Heart left ventricle (tissue), 16 donors: ENCODE measurements around the gene PTF1A. TPM values are rescaled to one million over a fixed set of nuclear protein-coding genes. Genes with fewer than 3 reads are reported as not detected.

Experiments used
- ATAC-seq, 4 donors: fragments of 200-7000 bp; cut with Tn5 transposase; one replicate each; pipeline ENCODE4 v1.9.1; 2020 to 2022; ENCODE audit warnings: moderate library complexity in 4 of 4, mild to moderate bottlenecking in 3 of 4, moderate number of reproducible peaks in 1 of 4
- DNase-seq, 5 donors: peaks; one replicate each; pipeline ENCODE4 v3.0.0-alpha.2; 2020
- H3K27ac ChIP-seq, 12 donors: fragments of 200-600 bp; sonication (generic) in 4 of 12; one replicate each; pipeline versions ENCODE4 v1.5.0 to v1.8.0; 2016 to 2022; ENCODE audit warnings: mild to moderate bottlenecking in 2 of 12
- H3K27me3 ChIP-seq, 9 donors: fragments of 200-600 bp; sonication (generic) in 2 of 9; one replicate each; pipeline versions ENCODE4 v1.5.1 to v1.8.0; 2016 to 2022; ENCODE audit warnings: mild to moderate bottlenecking in 3 of 9
- H3K36me3 ChIP-seq, 9 donors: fragments of 200-600 bp; sonication (generic) in 2 of 9; one replicate each; pipeline versions ENCODE4 v1.5.0 to v1.8.0; 2018 to 2022; ENCODE audit warnings: mild to moderate bottlenecking in 2 of 9
- H3K4me1 ChIP-seq, 12 donors: fragments of 200-600 bp; sonication (generic) in 4 of 12; one replicate each; pipeline versions ENCODE4 v1.5.0 to v1.8.0; 2016 to 2022; ENCODE audit warnings: mild to moderate bottlenecking in 3 of 12
- H3K4me3 ChIP-seq, 12 donors: fragments of 200-600 bp; sonication (generic) in 4 of 12; one replicate each; pipeline versions ENCODE4 v1.5.0 to v1.8.0; 2017 to 2022; ENCODE audit warnings: mild to moderate bottlenecking in 9 of 12, moderate library complexity in 4 of 12
- H3K9me3 ChIP-seq, 12 donors: fragments of 200-600 bp; sonication (generic) in 4 of 12; one replicate each; pipeline versions ENCODE4 v1.5.0 to v1.8.0; 2016 to 2022; ENCODE audit warnings: mild to moderate bottlenecking in 1 of 12
- POLR2A ChIP-seq, 2 donors: fragments of 450-650 bp; IDR thresholded peaks; one replicate each; pipeline ENCODE4 v1.6.1; 2017; ENCODE audit warnings: antibody characterized with exemption in 2 of 2, mild to moderate bottlenecking in 2 of 2, moderate library complexity in 2 of 2
- WGBS, 4 donors: extraction: QIAGEN DNeasy Blood & Tissue Kit in 2 of 4; methylation state at CpG; one replicate each; pipeline versions ENCODE4 v1.1.5 to v1.1.7; 2013 to 2018; 5-methylcytosine and 5-hydroxymethylcytosine counted together
- intact Hi-C, 10 donors: fragments of 100-400 bp; cut with DNase I; formaldehyde crosslinking; loops; one replicate each; pipeline versions ENCODE4 v1.11.1 to v1.14.2; 2022
- polyA plus RNA-seq, 2 donors: library from polyadenylated mRNA; stranded (reverse); fragments of 200-250 nt; gene quantifications; one replicate each; pipeline ENCODE4 v1.2.3, GENCODE V29; 2013
- total RNA-seq, 9 donors: library from RNA; depleted of rRNA in 2 of 9; stranded (reverse); fragments of >200 nt in 2 of 9; fragmentation: NEBNext Ultra II Directional in 3 of 9; extraction: Animal tissue kit (Norgen Biotek cat#: 25700) in 3 of 9; gene quantifications; one replicate each; pipeline versions ENCODE4 v1.1.0 to v1.2.4, GENCODE V29; 2016 to 2023
- TF ChIP-seq, protein P1 (sequence below), 12 donors: fragments of 200-600 bp; sonication (generic) in 4 of 12; IDR thresholded peaks; one replicate each; pipeline versions ENCODE4 v1.5.0 to v1.8.0; 2018 to 2022; ENCODE audit warnings: antibody characterized with exemption in 12 of 12, mild to moderate bottlenecking in 5 of 12
- donor health status: ischemic (EF 13 %, LVEDD 7.1; RV severe dilation, severe dysfunction).
- donor health status: healthy with polysubstance abuse.
- donor health status: DM: no; HTN: yes; CAD: no.
- donor health status: DM: no; HTN: no; CAD: no.
- donor health status: ischemic (EF 25% LVEDD 6.9; RV normal size, moderate dysfunction).
- donor health status: ischemic (EF 25% LVEDD 5.7; RV mildly dilated, moderate dysfunction).
- donor health status: healthy.
- donor health status: DM: yes; HTN: yes; CAD: no.
- donor health status: ischemic (EF 35%, LVEDD 5.7; RV mildly dilated, moderate dysfunction).
- donor health status: nonischemic (EF 11% LVEDD 7.7; RV severe dilation, severe dysfunction).
- donor health status: DM: yes; HTN: yes; CAD: no.
- donor health status: PGD.
- donor health status: ischemic (EF 29% LVEDD 5.4; RV normal size, mild dysfunction).
- donor health status: nonischemic (EF 23%, LVEDD 6.1; RV moderate dilation, normal function).

The PTF1A gene
- total and polyA plus RNA-seq, 11 donors = not detected

DNA sequence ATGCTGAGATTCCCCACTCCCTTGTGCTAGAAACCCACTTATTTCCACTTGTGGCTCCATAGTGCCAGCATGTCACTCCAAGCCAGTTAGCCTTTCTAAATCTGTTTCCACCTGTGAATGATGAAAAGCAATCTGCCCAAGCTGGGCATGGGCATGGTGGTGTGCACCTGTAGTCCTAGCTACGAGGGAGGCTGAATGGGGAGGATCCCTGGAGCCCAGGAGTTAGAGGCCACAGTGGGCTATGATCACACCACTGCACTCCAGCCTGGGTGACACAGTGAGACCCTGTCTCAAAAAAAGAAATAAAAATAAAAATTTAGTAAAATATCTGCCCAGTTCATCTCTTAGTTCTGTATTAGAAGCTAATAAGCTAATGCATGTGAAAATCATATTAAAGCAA, 5.0 kb upstream of the PTF1A start:
- ATAC-seq = no peak

DNA sequence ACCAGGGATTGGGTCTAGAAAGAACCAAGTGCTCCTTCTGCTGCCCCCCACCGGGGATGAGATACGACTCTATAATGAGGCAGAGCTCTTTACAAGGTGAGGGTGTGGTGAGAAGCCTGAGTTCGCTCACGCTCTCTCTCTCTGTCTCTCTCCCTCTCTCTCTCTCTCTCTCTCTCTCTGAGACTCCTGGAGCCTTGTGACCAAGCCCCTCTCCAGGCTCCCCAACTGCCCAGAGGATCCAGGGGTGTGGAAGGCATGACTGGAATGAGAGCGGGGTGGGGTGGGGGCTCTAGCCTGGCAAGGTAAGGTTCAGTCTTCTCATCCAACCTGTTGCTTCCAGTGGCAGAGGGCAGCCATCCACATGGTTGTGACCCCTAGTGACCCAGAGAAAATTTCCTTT, 3.1 kb upstream of the PTF1A start:
- Histone ChIP-seq H3K4me3 (no peak overlapping the region), H3K36me3 (no peaks in the 10 kb centered on the region), H3K4me1 (peaks cover 0 to 21% (median 0%) of the 10 kb centered on the region in 12 donors), H3K27ac (no peak overlapping the region), H3K9me3 (no peaks in the 10 kb centered on the region), H3K27me3 (peaks cover 31 to 95% (median 43%) of the 10 kb centered on the region in 9 donors)
- WGBS, 4 donors = 11 to 18% (median 14%) methylated on average over 5 of the region's 5 CpGs
- ATAC-seq (no peak), DNase-seq (no peak)
- no peak for TF ChIP-seq POLR2A (IDR thresholded peaks at IDR 0.05)
- intact Hi-C loops = no loop called here

More for the DNA sequence above, 5.0 kb upstream of the PTF1A start:
- 68 to 84% (median 76%) methylated on average over 1 of the region's 1 CpG for WGBS, 4 donors
- Histone ChIP-seq H3K4me3 (no peak overlapping the region), H3K27ac (no peak overlapping the region), H3K4me1 (peaks cover 0 to 9% (median 0%) of the 10 kb centered on the region in 12 donors), H3K9me3 (no peaks in the 10 kb centered on the region), H3K27me3 (peaks cover 15 to 95% (median 36%) of the 10 kb centered on the region in 9 donors), H3K36me3 (no peaks in the 10 kb centered on the region)
- DNase-seq = no peak
- TF ChIP-seq POLR2A (IDR thresholded peaks at IDR 0.05) = no peak
- TF ChIP-seq, protein P1, sequence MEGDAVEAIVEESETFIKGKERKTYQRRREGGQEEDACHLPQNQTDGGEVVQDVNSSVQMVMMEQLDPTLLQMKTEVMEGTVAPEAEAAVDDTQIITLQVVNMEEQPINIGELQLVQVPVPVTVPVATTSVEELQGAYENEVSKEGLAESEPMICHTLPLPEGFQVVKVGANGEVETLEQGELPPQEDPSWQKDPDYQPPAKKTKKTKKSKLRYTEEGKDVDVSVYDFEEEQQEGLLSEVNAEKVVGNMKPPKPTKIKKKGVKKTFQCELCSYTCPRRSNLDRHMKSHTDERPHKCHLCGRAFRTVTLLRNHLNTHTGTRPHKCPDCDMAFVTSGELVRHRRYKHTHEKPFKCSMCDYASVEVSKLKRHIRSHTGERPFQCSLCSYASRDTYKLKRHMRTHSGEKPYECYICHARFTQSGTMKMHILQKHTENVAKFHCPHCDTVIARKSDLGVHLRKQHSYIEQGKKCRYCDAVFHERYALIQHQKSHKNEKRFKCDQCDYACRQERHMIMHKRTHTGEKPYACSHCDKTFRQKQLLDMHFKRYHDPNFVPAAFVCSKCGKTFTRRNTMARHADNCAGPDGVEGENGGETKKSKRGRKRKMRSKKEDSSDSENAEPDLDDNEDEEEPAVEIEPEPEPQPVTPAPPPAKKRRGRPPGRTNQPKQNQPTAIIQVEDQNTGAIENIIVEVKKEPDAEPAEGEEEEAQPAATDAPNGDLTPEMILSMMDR (IDR thresholded peaks at IDR 0.05) = no peak
- intact Hi-C loops = no loop called here

DNA sequence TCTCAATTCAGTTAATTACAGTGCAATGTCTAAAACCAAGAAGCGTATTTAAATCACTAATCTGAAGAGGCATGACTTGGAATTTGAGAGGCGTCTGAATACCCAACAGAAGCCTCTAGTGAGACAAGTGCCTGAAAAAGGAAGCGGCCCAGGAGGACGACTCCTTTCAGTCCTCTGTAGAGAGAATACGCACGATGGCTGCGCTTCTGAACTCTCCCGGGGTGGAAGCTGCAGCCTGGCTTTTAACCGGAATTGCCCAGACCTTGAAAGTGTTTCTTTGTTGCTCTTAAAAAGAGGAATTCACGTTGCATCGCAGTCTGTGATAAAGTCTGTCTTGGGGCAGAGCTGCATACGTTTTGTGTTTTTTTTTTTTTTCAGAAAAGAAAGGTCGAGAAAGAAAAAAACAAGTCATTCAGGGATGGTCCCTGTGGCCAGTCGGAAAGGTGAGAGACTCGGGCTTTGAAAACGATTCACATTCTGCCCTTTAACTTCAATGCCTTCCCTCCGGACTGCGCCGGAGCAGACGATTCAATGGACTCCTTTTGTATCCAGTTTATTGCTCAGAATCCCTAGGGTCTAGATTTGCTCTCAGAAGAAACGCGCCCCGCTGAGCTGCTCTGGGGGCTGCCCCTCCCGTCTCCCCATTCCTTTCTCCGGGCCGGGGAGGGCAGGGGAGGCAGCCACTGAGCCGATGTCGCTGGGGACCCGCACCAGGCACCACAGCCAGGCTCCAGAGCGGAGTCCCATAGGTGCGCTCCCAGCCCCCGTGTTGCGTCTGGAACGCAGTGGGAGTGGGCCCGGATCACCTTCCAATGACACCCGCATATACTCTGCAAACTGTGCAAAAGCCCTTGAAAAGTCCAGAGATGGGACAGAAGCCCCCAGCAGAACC, 994 bp upstream of the PTF1A start:
- Histone ChIP-seq H3K9me3 (no peaks in the 10 kb centered on the region), H3K27me3 (peaks cover 48 to 95% (median 60%) of the 10 kb centered on the region in 9 donors), H3K4me3 (no peak overlapping the region), H3K27ac (no peak overlapping the region), H3K4me1 (peaks cover 0 to 34% (median 6%) of the 10 kb centered on the region in 12 donors), H3K36me3 (no peaks in the 10 kb centered on the region)
- WGBS, 4 donors = 1 to 3% (median 2%) methylated on average over 34 to 36 of the region's 36 CpGs
- DNase-seq (no peak), ATAC-seq (no peak)
- intact Hi-C loops = no loop called here
- TF ChIP-seq POLR2A (IDR thresholded peaks at IDR 0.05) = no peak

DNA sequence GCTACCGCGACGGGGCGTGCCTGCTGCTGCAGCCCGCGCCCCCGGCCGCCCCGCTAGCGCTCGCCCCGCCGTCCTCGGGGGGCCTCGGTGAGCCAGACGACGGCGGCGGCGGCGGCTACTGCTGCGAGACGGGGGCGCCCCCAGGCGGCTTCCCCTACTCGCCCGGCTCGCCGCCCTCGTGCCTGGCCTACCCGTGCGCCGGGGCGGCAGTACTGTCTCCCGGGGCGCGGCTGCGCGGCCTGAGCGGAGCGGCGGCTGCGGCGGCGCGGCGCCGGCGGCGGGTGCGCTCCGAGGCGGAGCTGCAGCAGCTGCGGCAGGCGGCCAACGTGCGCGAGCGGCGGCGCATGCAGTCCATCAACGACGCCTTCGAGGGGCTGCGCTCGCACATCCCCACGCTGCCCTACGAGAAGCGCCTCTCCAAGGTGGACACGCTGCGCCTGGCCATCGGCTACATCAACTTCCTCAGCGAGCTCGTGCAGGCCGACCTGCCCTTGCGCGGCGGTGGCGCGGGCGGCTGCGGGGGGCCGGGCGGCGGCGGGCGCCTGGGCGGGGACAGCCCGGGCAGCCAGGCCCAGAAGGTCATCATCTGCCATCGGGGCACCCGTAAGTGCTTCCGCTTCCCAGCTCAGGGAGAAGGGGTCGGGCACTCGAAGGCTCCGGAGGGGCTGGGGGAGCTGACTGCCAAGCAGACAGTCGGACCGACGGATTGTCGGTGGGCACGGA, 761 bp downstream of the PTF1A start:
- no peak for TF ChIP-seq POLR2A (IDR thresholded peaks at IDR 0.05)
- DNase-seq (no peak), ATAC-seq (no peak)
- Histone ChIP-seq H3K36me3 (no peaks in the 10 kb centered on the region), H3K27me3 (peaks cover 43 to 97% (median 65%) of the 10 kb centered on the region in 9 donors), H3K4me1 (peaks cover 0 to 34% (median 6%) of the 10 kb centered on the region in 12 donors), H3K9me3 (no peaks in the 10 kb centered on the region), H3K4me3 (peak overlapping the region in 1 of 12 donors; percentile 16), H3K27ac (no peak overlapping the region)
- intact Hi-C loops = no loop called here
- WGBS, 4 donors = 0 to 2% (median 2%) methylated on average over 30 to 100 of the region's 100 CpGs

DNA sequence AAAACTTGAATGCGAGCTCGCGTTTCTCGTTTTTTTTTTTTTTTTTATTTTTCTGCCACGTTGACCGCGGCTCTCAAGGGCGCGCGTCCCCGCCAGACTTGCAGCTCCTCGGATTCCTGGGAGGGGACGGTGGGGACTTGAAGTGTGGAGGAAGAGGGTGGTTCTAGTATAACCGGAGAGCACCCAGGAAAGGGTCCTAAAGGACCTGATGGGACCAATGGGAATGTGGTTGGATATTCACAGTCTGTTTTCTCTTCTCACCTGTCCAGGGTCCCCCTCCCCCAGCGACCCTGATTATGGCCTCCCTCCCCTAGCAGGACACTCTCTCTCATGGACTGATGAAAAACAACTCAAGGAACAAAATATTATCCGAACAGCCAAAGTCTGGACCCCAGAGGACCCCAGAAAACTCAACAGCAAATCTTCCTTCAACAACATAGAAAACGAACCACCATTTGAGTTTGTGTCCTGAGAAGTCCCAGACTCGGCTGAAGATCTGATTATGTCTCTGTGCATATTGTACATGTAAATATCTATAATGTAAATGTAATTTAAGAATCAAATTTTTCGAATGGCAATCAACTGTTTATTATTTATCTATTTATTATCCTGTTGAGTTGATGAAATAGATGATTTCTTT, 1.4 kb downstream of the PTF1A start:
- H3K4me3 ChIP-seq = no peak overlapping the region
- TF ChIP-seq, protein P1 (IDR thresholded peaks at IDR 0.05) = no peak
- TF ChIP-seq POLR2A (IDR thresholded peaks at IDR 0.05) = no peak
- peaks cover 0 to 34% (median 6%) of the 10 kb centered on the region in 12 donors for H3K4me1 ChIP-seq
- DNase-seq (no peak), ATAC-seq (no peak)
- no peaks in the 10 kb centered on the region for H3K9me3 ChIP-seq
- peaks cover 45 to 96% (median 71%) of the 10 kb centered on the region in 9 donors for H3K27me3 ChIP-seq
- no peak overlapping the region for H3K27ac ChIP-seq
- 2 to 5% (median 4%) methylated on average over 19 of the region's 19 CpGs for WGBS, 4 donors
- intact Hi-C loops = no loop called here
- H3K36me3 ChIP-seq = no peaks in the 10 kb centered on the region
